ENCODE results near the gene OR8G5. TPM values are rescaled to one million over a fixed set of nuclear protein-coding genes. Genes with fewer than 3 reads are reported as not detected.
A peak's percentile ranks its signal among the peaks of the same experiment; 100 is the strongest.

OR8G5 gene
- total RNA-seq (2022): not detected in 2 replicates
- Bru-seq, nascent RNA: not detected
- BruChase-seq, experiment 1, labeled RNA remaining after a 6-hour chase: not detected
- percentile 8 among the genes with signal in this experiment for BruChase-seq, experiment 2, labeled RNA remaining after a 2-hour chase
- long read RNA-seq: 0 reads

- no peak within 1 kb of the TSS for H3K4me3 Mint-ChIP-seq (ENCODE audit: low read depth, unreplicated experiment)
- DNase-seq: no peak
- no peak for TF ChIP-seq CTCF (IDR thresholded peaks at IDR 0.05; ENCODE audit: unreplicated experiment)
- intact Hi-C loops (cut with micrococcal nuclease; ENCODE audit: unreplicated experiment): no loop called here
- no peaks in the 10 kb centered on the region for H3K27me3 Mint-ChIP-seq (ENCODE audit: unreplicated experiment)
- no peaks in the 10 kb centered on the region for H3K36me3 Mint-ChIP-seq (ENCODE audit: insufficient read depth, unreplicated experiment)
- no TSS peak for BruUV-seq (replicated peaks)
- H3K27ac Mint-ChIP-seq (ENCODE audit: unreplicated experiment): no peak within 1 kb of the TSS
- CTCF ChIA-PET: no interaction called here
- peaks cover 3% of the 10 kb centered on the region for H3K9me3 Mint-ChIP-seq (ENCODE audit: low read depth, unreplicated experiment)
- no peaks in the 10 kb centered on the region for H3K4me1 Mint-ChIP-seq (ENCODE audit: low read depth, unreplicated experiment)
Measured at GRCh38 chr11:124256076-124256475, at the start of gene OR8G5. Gene OR8G5 (plus strand): TSS chr11:124256376. CDS start chr11:124264932, 8,556 bp downstream.

GRCh38 chr11:124207102-124207792 lies 48.9 kb upstream of the OR8G5 start:
- intact Hi-C loops (cut with micrococcal nuclease; ENCODE audit: unreplicated experiment): no loop called here
- no peaks in the 10 kb centered on the region for H3K9me3 Mint-ChIP-seq (ENCODE audit: low read depth, unreplicated experiment)
- no peak for DNase-seq
- no peak overlapping the region for H3K27ac Mint-ChIP-seq (ENCODE audit: unreplicated experiment)
- no peaks in the 10 kb centered on the region for H3K36me3 Mint-ChIP-seq (ENCODE audit: insufficient read depth, unreplicated experiment)
- no peaks in the 10 kb centered on the region for H3K27me3 Mint-ChIP-seq (ENCODE audit: unreplicated experiment)
- CTCF ChIA-PET: no interaction called here
- BruUV-seq (replicated peaks): no TSS peak
- H3K4me3 Mint-ChIP-seq (ENCODE audit: low read depth, unreplicated experiment): no peak overlapping the region
- no peaks in the 10 kb centered on the region for H3K4me1 Mint-ChIP-seq (ENCODE audit: low read depth, unreplicated experiment)
- TF ChIP-seq CTCF (IDR thresholded peaks at IDR 0.05; ENCODE audit: unreplicated experiment): no peak

GRCh38 chr11:124209824-124210357 lies 46.3 kb upstream of the OR8G5 start:
- TF ChIP-seq CTCF (IDR thresholded peaks at IDR 0.05; ENCODE audit: unreplicated experiment): no peak
- BruUV-seq (replicated peaks): no TSS peak
- Mint-ChIP-seq H3K4me1 (ENCODE audit: low read depth, unreplicated experiment) (no peaks in the 10 kb centered on the region), H3K4me3 (ENCODE audit: low read depth, unreplicated experiment) (no peak overlapping the region), H3K27me3 (ENCODE audit: unreplicated experiment) (no peaks in the 10 kb centered on the region), H3K36me3 (ENCODE audit: insufficient read depth, unreplicated experiment) (no peaks in the 10 kb centered on the region), H3K27ac (ENCODE audit: unreplicated experiment) (no peak overlapping the region), H3K9me3 (ENCODE audit: low read depth, unreplicated experiment) (no peaks in the 10 kb centered on the region)
- no peak for DNase-seq
- intact Hi-C loops (cut with micrococcal nuclease; ENCODE audit: unreplicated experiment): no loop called here
- CTCF ChIA-PET: no interaction called here

GRCh38 chr11:124210421-124210820 lies 45.8 kb upstream of the OR8G5 start:
- no peaks in the 10 kb centered on the region for H3K9me3 Mint-ChIP-seq (ENCODE audit: low read depth, unreplicated experiment)
- CTCF ChIA-PET: no interaction called here
- no TSS peak for BruUV-seq (replicated peaks)
- H3K4me3 Mint-ChIP-seq (ENCODE audit: low read depth, unreplicated experiment): no peak overlapping the region
- DNase-seq: no peak
- H3K27ac Mint-ChIP-seq (ENCODE audit: unreplicated experiment): no peak overlapping the region
- no peak for TF ChIP-seq CTCF (IDR thresholded peaks at IDR 0.05; ENCODE audit: unreplicated experiment)
- intact Hi-C loops (cut with micrococcal nuclease; ENCODE audit: unreplicated experiment): no loop called here
- H3K36me3 Mint-ChIP-seq (ENCODE audit: insufficient read depth, unreplicated experiment): no peaks in the 10 kb centered on the region
- H3K27me3 Mint-ChIP-seq (ENCODE audit: unreplicated experiment): no peaks in the 10 kb centered on the region
- no peaks in the 10 kb centered on the region for H3K4me1 Mint-ChIP-seq (ENCODE audit: low read depth, unreplicated experiment)
